GM23338 (cell line): ENCODE results near the gene IWS1. TPM values are rescaled to one million over a fixed set of nuclear protein-coding genes. Genes with fewer than 3 reads are reported as not detected.

Experiments
- ATAC-seq: fragments of 200-7000 bp; cut with Tn5 transposase; 3 replicates; pipeline ENCODE4 v1.9.1; 2020
- DNase-seq: peaks from one replicate; pipeline ENCODE4 v3.0.0-alpha.2; 2015; ENCODE audit warnings: low spot score
- H2AFZ ChIP-seq: fragments of 200-600 bp; sonication (generic); 2 replicates; pipeline ENCODE4 v1.8.0; 2016; ENCODE audit warnings: antibody characterized with exemption, mild to moderate bottlenecking, moderate library complexity
- H3F3A ChIP-seq: fragments of 200-600 bp; sonication (generic); replicated peaks from 2 replicates; pipeline ENCODE4 v1.8.0; 2017; ENCODE audit warnings: antibody characterized with exemption, mixed run types, low read depth
- H3K27ac ChIP-seq: fragments of 200-600 bp; sonication (generic); 2 replicates; pipeline ENCODE4 v1.6.1; 2016; ENCODE audit warnings: low read depth
- H3K27me3 ChIP-seq: fragments of 200-600 bp; sonication (generic); 2 replicates; pipeline ENCODE4 v1.8.0; 2016; ENCODE audit warnings: mild to moderate bottlenecking, mixed run types, moderate library complexity; ENCODE audit not compliant: insufficient read depth
- H3K36me3 ChIP-seq: fragments of 200-600 bp; sonication (generic); 2 replicates; pipeline ENCODE4 v1.8.0; 2016; ENCODE audit warnings: mild to moderate bottlenecking; ENCODE audit not compliant: insufficient read depth
- H3K4me1 ChIP-seq: fragments of 200-600 bp; sonication (generic); 2 replicates; pipeline ENCODE4 v1.8.0; 2016; ENCODE audit warnings: mild to moderate bottlenecking, moderate library complexity; ENCODE audit not compliant: insufficient read depth
- H3K4me2 ChIP-seq: fragments of 200-600 bp; sonication (generic); 2 replicates; pipeline ENCODE4 v1.7.1; 2017; ENCODE audit warnings: mixed run types
- H3K4me3 ChIP-seq: fragments of 200-600 bp; sonication (generic); 2 replicates; pipeline ENCODE4 v1.6.1; 2016; ENCODE audit warnings: mixed run types
- H3K79me2 ChIP-seq: fragments of 200-600 bp; sonication (generic); replicated peaks from 2 replicates; pipeline ENCODE4 v1.8.0; 2017; ENCODE audit warnings: mild to moderate bottlenecking; ENCODE audit not compliant: insufficient read depth
- H3K9me2 ChIP-seq: fragments of 200-600 bp; sonication (generic); 2 replicates; pipeline ENCODE4 v1.8.0; 2017; ENCODE audit not compliant: insufficient read depth
- H4K20me1 ChIP-seq: fragments of 200-600 bp; sonication (generic); replicated peaks from 2 replicates; pipeline ENCODE4 v1.8.0; 2017; ENCODE audit warnings: mild to moderate bottlenecking; ENCODE audit not compliant: insufficient read depth
- H3K27ac Mint-ChIP-seq: 2 replicates; pipeline ENCODE4 v1.8.0; 2020; ENCODE audit warnings: inconsistent platforms, mild to moderate bottlenecking, moderate library complexity, mixed read lengths
- H3K27me3 Mint-ChIP-seq: 3 replicates; pipeline ENCODE4 v1.8.0; 2022; ENCODE audit warnings: low read depth, mild to moderate bottlenecking, moderate library complexity, mixed read lengths, inconsistent platforms; ENCODE audit not compliant: insufficient read depth, poor library complexity
- H3K36me3 Mint-ChIP-seq: 3 replicates; pipeline ENCODE4 v1.8.0; 2021; ENCODE audit warnings: low read depth, mild to moderate bottlenecking, inconsistent platforms, moderate library complexity, mixed read lengths
- H3K4me1 Mint-ChIP-seq: 3 replicates; pipeline ENCODE4 v1.8.0; 2020; ENCODE audit warnings: mild to moderate bottlenecking, inconsistent platforms, mixed read lengths
- H3K4me3 Mint-ChIP-seq: 3 replicates; pipeline ENCODE4 v1.8.0; 2021; ENCODE audit warnings: moderate library complexity, mild to moderate bottlenecking, inconsistent platforms, mixed read lengths
- H3K9me3 Mint-ChIP-seq: 3 replicates; pipeline ENCODE4 v1.8.0; 2020; ENCODE audit warnings: moderate library complexity, mild to moderate bottlenecking, inconsistent platforms, mixed read lengths
- CTCF ChIP-seq, 2 experiments: fragments of 200-600 bp in 1 of 2; sonication (generic) in 1 of 2; conservative IDR thresholded peaks; 2 replicates each; pipeline versions ENCODE4 v1.5.1 to v1.6.1; 2016 to 2017; ENCODE audit warnings: antibody characterized with exemption in 2 of 2, low read depth in 2 of 2, mild to moderate bottlenecking in 2 of 2, moderate library complexity in 1 of 2
- ETS1 ChIP-seq: IDR thresholded peaks from 2 replicates; pipeline ENCODE4 v1.6.1; 2016; ENCODE audit warnings: antibody characterized with exemption
- EZH2phosphoT487 ChIP-seq: fragments of 200-600 bp; sonication (generic); IDR thresholded peaks from one replicate; pipeline ENCODE4 v1.8.1; 2018; ENCODE audit warnings: antibody characterized with exemption; ENCODE audit not compliant: unreplicated experiment
- NANOG ChIP-seq: IDR thresholded peaks from 2 replicates; pipeline ENCODE4 v1.6.1; 2016; ENCODE audit warnings: antibody characterized with exemption, borderline replicate concordance
- REST ChIP-seq: IDR thresholded peaks from one replicate; pipeline ENCODE4 v1.6.1; 2018; ENCODE audit warnings: antibody characterized with exemption; ENCODE audit not compliant: unreplicated experiment
- polyA plus RNA-seq: library from polyadenylated mRNA; unstranded; fragments of >200 nt; fragmentation: Nextera tagmentation; extraction: Ambion mirVana; gene quantifications from 2 replicates; pipeline ENCODE4 v1.2.1, GENCODE V29; 2016
- total RNA-seq: library from RNA; depleted of rRNA; stranded (reverse); fragments of >200 nt; shearing (Covaris generic); gene quantifications from 2 replicates; pipeline ENCODE4 v1.2.3, GENCODE V29; 2014

The IWS1 gene
- total and polyA plus RNA-seq, 2 experiments from 2014 or later = 82.8 to 97.2 TPM

GRCh38 chr2:127560201-127560930 lies 34.1 kb upstream of the IWS1 start:
- Histone ChIP-seq H2AFZ (peak overlapping the region; percentile 90), H3K27me3 (no peaks in the 10 kb centered on the region), H3K9me2 (0 out of 2 replicates have a peak, but pooled peaks cover 3% of the 10 kb centered on the region), H3K4me3 (no peak overlapping the region), H3K27ac (no peak overlapping the region), H3F3A (no peaks in the 10 kb centered on the region), H4K20me1 (no peaks in the 10 kb centered on the region), H3K79me2 (no peaks in the 10 kb centered on the region), H3K4me1 (0 out of 2 replicates have a peak, but pooled peaks cover 3% of the 10 kb centered on the region), H3K4me2 (no peak overlapping the region), H3K36me3 (no peaks in the 10 kb centered on the region)
- DNase-seq (no peak), ATAC-seq (peak; percentile 74)
- peaks cover 2% of the 10 kb centered on the region for H3K27me3 Mint-ChIP-seq
- TF ChIP-seq EZH2phosphoT487 (no peak), CTCF (conservative IDR thresholded peaks at IDR 0.05; ENCODE audit: low read depth in 2 of 2) (peak in 1 of 2 experiments; percentile 1; a peak in 1 of 4 replicates)
- H3K4me3 Mint-ChIP-seq = no peak overlapping the region
- no peak overlapping the region for H3K27ac Mint-ChIP-seq
- peaks cover 5% of the 10 kb centered on the region for H3K4me1 Mint-ChIP-seq
- H3K9me3 Mint-ChIP-seq = no peaks in the 10 kb centered on the region; the same call in 2 of the 3 replicates
- H3K36me3 Mint-ChIP-seq = no peaks in the 10 kb centered on the region

- Mint-ChIP-seq H3K4me3 (no peak overlapping the region), H3K4me1 (peaks cover 5% of the 10 kb centered on the region), H3K27ac (no peak overlapping the region), H3K27me3 (peaks cover 4% of the 10 kb centered on the region), H3K9me3 (no peaks in the 10 kb centered on the region; the same call in 2 of the 3 replicates), H3K36me3 (no peaks in the 10 kb centered on the region)
- ATAC-seq = peak; percentile 54
- Histone ChIP-seq H2AFZ (peak overlapping the region; percentile 43; the same call in 1 of the 2 replicates), H3F3A (no peaks in the 10 kb centered on the region), H3K4me1 (0 out of 2 replicates have a peak, but pooled peaks cover 3% of the 10 kb centered on the region), H3K4me3 (no peak overlapping the region), H3K79me2 (no peaks in the 10 kb centered on the region), H3K36me3 (no peaks in the 10 kb centered on the region), H4K20me1 (no peaks in the 10 kb centered on the region), H3K9me2 (0 out of 2 replicates have a peak, but pooled peaks cover 3% of the 10 kb centered on the region), H3K27ac (no peak overlapping the region), H3K4me2 (no peak overlapping the region), H3K27me3 (no peaks in the 10 kb centered on the region)
- no peak for DNase-seq
- TF ChIP-seq EZH2phosphoT487 (no peak), ETS1 (no peak), REST (no peak), NANOG (no peak), CTCF (conservative IDR thresholded peaks at IDR 0.05; ENCODE audit: low read depth in 2 of 2) (no peak)
Observed at GRCh38 chr2:127559454-127559853, 33.2 kb upstream of the IWS1 start.
